Activated CD8-positive, alpha-beta memory T cell treated with anti-CD3 and anti-CD28 coated beads for 24 hours (primary cell): ENCODE measurements around the gene PDE4D.
"Not testable (repeated sequence)": the region's sequence is repeated elsewhere in the genome, so short reads cannot be mapped to it uniquely, and the experiment has no call there.

Experiments used
- DNase-seq: peaks from one replicate; pipeline ENCODE4 v3.0.0-alpha.2; 2020

PDE4D gene

DNA sequence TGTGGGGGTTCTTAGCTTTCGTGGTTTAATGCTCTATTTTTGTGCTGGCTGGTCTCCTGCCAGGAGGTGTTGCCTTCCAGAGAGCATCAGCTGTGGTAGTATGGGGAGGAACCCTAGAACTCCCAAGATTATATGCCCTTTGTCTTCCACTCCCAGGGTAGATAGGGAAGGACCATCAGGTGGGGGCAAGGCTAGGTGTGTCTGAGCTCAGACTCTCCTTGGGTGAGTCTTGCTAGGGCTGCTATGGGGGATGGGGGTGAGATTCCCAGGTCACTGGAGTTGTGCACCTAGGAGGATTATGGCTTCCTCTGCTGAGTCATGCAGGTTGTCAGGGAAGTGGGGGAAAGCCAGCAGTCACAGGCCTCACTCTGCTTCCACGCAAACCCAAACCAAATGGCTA is 584.8 kb downstream of the PDE4D start:
- not testable (repeated sequence) for DNase-seq

DNA sequence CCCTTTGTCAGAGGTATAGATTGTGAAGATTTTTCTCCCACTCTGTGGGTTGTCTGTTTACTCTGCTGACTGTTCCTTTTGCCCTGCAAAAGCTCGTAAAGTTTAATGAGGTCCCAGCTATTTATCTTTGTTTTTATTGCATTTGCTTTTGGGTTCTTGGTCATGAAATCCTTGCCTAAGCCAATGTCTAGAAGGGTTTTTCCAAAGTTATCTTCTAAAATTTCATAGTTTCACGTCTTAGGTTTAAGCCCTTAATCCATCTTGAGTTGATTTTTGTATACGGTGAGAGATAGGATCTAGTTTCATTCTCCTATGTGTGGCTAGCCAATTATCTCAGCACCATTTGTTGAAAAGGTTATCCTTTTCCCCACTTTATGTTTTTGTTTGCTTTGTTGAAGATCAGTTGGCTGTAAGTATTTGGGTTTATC is 590.2 kb downstream of the PDE4D start:
- not testable (repeated sequence) for DNase-seq

DNA sequence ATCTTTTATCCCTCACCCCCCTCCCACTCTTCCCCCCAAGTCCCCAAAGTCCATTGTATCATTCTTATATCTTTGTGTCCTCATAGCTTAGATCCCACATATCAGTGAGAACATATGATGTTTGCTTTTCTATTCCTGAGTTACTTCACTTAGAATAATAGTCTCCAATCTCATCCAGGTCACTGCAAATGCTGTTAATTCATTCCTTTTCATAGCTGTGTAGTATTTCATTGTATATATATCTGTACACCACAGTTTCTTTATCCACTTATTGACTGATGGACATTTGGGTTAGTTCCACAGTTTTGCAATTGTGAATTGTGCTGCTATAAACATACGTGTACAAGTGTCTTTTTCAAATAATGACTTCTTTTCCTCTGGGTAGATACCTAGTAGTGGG is 591.0 kb downstream of the PDE4D start:
- DNase-seq: not testable (repeated sequence)

DNA sequence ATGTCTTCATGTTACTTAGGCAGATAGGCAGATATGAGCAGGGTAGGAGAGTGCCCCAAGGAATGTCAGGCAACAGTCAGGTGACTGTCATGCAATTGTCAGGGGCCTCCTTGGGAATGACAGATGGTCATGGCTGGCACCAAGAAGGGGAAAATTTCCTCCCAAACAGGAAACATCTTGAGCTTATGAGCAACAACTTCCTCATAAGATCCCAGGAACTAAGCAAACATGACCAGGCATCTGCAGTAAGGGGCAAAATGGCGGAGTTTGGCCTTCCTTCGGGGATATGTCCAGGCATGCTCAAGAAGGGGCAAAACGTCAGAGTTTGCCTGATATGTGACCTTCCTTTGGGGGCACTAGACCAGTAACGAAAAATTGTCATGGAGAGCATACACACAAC is 591.8 kb downstream of the PDE4D start:
- no peak for DNase-seq

DNA sequence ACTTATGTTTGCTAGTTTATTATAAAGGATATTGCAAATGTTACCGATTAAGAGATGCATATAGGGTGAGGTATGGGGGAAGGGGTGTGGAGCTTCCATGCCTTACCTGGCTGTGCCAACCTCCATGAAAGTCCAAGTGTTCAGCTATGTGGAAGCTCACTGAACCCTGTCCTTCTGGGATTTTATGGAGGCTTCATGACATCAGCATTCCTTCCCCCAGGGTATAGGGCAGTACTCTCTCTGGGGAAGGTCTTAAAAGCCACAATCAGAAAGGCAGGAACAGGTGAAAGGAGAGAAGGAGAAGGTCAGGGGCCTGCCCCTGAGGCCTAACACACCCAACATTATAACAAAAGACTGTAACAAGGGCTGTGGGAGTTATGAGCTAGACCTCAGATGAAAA is 592.6 kb downstream of the PDE4D start:
- DNase-seq: no peak

DNA sequence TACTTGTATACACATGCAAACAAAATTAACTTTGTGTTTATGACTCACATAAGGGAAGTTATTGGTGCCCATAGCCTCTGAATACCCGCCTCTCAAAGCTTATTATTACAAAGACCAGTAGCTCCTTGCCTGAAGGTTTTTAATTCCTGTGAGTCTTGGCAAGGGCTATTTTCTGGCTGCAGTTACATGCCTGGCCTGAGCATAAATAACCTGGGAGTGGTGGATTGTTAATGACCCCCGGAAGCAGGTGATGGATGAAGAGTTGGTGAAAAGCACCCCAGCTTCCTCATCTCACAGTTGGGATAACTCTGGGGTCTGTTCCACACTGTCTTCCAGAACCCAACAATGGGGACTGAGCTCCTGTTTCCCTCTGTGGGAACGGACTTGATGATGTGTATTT is 594.5 kb downstream of the PDE4D start:
- DNase-seq: no peak

DNA sequence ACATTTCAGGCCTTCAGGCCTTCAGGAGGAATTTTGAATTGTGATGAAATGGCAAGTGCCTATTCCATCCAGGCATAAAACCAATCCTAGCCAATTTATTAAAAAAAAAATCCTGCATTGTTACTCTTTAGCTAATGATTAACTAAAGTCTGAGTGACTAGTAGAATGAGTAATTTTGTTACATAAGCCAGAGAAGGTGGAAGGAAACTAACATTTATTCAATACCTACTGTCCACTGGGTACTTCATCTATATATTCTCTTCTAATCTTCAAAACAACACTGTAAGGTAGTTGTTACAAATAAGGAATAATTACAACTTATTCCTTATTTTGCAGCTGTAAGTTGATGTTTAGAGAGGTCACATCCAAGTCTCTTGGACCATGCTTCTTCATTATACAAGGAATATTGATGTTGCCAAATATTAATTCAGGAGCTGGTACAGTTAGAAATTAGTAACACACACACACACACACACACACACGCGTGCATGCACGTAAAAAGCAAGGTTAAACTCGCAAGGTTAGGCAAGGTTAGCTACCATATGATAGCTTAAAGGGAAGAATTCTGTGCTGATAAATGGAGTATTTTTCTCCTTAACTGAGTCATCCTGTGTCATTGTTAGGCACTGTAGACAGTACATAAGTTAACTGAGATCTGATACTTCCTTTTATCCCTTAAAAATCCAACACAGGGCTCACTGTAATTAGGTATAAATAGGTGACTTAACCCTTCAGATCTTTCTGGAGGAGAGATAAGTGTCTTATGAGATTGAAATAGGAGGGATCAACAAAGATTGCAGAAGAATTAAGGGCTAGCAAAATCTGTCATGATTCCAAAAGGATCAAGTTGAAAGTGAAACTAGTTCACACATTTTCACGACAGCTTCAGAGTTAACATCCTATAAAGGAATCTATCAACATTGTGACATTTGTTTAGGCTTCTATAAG is 596.9 kb downstream of the PDE4D start:
- no peak for DNase-seq

DNA sequence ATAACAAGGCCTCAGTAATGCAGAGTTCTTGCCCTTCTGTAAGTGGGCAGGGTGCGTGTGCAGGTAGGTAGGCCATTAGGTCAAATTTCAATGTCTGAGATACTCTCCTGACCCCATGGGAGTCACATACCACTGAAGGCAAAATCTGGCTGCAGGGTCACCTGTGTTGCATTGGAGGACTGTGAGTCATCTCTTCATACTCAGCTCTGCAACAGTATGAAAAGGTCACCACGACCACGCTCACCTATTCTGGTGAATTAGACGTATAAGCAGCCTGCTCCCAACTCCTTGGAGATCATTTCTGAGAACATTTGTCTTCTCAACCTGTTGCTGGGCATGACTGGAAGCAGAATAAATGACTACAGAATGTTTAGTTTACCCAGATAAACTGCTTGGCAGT is 599.8 kb downstream of the PDE4D start:
- no peak for DNase-seq

DNA sequence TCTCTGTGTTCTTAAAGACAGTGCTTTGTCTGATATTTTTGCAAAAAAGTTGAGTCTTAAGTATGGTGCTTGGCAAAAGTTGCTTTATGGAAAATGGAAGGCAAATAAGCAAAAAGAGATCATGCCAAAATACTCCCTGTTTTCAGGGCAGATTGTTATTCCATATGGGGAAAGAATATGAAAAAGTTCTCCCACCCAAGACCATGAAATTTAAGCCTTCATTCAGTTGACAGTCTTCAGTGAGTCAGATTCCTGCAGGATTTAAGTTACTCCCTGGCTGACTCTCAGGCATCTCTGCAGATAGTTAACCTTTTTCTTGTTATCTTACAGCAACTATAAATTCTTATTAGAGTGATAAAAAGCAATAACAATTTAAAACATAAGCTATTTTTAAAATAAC is 601.6 kb downstream of the PDE4D start:
- DNase-seq: no peak

DNA sequence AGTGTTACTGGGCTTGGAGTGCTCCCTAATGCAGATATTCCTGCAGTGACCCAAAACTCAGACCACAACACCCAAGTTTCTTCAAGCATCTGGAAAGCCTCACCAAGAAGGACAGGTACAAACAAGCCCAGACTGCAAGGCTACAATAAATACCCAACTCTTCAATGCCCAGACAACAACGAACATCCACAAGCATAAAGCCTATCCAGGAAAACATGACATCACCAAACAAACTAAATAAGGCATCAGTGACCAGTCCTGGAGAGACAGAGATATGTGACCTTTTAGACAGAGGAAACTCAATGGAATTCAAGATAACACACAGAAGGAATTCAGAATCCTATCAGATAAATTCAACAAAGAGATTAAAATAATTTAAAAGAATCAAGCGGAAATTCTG is 605.6 kb downstream of the PDE4D start:
- DNase-seq: no peak

DNA sequence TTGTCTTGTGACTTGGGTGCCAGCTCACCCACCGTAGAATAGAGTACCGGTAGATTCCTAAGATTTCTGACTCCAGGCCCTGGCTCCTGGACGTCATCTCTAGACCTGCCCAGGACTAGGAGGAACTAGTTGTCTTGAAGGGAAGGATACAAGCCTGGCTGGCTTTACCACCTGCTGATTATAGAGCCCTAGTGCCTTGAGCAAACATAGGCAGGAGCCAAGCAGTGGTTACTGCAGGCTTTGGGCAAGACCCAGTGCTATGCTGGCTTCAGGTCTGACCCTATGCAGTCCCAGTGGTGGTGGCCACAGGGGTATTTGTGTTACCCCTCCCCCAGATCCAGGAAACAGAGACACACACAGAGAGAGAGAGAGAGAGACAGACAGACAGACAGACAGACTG is 606.2 kb downstream of the PDE4D start:
- no peak for DNase-seq

DNA sequence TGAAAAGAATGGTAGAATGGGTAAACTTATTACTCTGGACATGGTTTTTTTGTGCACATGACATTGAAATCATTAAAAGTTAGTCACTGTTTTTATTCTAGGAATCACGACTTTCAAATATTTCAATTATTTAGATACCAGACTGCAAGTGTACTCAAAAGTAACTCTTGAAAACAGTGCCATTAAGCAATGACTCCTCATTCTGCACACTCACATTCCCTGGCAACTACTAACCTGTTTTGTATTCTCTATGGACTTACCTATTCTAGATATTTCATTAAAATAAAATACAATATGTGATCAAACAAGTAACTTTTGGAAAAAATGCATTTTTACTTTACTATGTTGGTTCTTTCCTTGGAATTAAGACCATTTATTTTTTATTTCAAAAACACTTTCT is 607.0 kb downstream of the PDE4D start:
- DNase-seq: no peak

DNA sequence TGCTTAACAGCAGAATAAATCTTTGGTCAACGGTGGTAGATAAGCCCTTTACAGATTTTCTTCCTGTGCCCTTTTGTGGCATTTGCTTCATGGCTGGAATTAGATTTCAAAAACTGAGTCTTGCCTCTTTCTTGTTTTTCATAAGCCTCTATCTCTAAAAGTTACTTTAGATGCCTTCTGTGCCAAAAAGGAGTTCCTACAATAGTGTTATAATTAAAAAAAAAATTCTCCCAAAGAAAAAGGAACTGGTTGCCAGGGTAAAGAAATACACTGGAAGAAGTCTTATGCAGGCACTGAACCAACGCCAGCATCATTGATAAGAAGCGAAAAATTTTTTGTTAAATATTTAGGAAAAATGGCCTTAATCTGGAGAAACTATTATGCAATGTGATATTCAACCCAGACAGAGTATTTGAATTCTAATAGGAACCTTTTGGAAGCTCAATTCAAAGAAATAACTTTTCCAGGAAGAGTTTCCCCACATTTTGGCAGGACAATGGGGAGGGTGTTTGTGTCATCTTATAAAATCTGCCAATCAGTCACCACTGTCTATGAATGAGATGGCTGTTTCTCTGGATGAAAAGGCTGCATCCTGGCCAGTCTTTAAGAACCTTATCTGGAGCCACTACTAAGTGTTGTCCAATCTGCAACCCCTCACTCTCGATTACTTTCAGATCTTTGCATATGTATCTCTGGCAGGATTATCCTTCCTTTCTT is 608.1 kb downstream of the PDE4D start:
- DNase-seq: no peak

DNA sequence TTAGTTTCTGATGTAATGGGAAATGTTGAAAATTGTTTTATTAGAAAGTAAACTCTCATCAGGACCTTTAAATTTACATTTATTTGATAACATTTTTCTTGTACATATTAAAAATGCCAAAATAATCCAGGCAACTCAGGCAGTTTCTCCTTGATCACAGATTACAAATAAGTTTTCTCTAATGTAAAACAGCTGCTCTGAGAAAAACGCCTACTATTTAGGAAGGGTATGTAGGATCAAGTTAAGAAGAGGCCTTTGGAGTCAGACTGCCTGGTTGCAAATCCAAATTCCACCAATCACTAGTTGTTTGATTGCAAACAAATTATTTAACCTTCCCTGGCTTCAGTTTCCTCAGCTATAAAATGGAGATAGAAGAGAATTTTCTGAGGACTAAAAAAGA is 610.8 kb downstream of the PDE4D start:
- no peak for DNase-seq

DNA sequence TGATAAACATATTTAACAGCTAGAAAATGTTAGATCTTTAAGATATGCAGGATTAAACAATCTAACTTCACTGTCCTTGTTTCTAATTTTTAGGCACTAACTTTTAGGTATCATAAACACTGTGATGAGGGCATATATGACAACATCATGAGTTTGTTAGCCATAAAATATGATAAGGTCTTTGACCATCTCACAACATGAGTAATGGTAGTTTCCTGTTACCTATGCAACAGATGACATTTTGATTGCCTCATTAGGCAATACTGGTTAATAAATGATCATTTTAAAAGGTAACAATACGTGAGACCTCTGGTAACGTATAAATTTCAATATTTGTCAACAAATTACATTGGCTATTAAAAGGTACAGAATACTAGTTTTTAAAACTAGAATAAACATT is 613.5 kb downstream of the PDE4D start:
- no peak for DNase-seq

DNA sequence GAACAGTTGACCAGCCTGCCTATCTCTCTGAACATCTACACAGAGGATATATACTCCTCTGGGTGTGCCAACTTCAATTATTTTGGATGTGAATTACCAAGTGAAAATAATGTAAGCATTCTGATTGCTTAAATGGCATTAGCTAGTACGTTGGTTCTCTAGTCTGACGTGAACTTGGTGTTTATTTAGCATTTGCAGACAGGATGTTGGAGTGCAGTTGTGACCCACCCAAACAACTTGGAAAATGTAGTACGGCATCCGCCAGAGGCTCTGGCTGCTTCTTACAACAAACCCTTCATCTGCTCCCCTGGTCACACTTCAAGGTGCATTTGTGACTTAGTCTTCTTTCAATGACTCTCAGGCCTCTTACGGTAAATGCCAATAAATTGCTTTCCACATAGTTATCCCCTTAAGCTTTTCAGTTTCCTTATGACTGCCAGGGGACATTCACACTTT is 616.6 kb downstream of the PDE4D start:
- DNase-seq: no peak

DNA sequence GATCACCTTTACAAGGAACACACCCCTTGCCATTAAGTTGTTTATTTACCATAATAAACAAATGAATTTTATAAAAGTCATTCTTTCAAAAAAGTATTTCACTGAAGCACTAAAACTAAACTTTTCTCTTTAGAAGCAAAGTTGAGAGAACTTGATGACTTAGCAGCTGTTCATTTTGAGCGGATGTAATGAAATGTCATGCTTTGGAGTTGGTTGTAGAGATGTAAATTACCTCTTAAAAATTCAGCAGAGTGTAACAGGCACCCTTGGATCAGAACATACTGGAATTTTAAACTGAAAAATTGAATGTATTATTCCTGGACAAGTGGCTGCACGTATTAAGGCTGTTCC is 617.2 kb downstream of the PDE4D start:
- DNase-seq: no peak

DNA sequence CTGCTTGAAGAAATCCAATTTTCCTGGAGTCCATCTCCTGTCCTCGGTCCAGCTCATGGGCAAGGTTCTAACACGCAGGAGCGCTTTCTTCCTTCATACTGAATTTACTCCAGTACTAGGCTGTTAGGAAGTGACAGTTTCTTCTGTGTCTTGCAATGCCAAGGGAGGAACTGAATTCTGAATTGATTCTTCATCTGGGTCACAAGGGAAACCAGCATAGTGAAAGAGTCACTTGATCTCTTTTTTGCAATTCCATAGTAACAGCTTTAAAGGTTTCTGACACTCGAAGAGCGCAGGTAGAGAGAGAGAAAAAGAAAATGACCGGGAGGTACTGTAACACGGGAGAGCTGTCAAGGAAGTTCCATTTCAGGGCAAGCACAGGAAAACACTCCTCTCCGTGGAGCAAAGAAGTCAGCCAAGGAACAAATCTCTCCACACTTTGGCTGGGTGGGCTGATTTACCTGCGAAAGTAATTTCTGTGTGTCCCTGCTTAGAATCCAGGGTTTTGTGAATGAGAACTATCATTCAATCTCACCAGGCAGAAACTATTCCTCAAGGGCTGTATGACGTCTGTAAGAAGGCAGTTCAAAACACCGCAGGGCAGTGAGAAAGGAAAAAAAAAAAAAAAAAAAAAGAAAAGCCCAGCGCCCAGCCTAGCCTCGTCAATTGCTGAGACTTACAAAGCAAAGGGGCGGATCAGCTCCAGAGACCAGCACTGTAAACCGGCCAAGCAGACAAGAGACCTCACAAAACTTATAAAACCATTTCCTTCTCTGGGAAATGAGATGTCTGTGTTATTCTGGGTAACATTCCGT is 617.8 kb downstream of the PDE4D start:
- DNase-seq: no peak

DNA sequence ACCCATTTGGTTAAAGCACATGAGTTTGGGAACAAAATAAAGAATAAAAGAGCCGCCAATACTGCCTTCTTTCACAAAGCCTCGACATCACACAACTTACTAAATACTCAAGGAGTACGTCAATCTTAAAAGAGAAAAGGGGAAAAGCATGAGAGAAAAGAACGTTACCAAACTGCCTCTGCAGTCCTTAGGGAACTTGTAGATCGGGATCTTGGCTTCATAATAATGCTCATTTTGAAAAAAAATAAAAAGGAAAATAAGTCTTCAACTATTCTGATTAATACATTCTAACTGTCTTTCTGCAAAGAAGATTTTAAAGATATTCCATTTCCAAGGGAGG is 618.4 kb downstream of the PDE4D start:
- no peak for DNase-seq

DNA sequence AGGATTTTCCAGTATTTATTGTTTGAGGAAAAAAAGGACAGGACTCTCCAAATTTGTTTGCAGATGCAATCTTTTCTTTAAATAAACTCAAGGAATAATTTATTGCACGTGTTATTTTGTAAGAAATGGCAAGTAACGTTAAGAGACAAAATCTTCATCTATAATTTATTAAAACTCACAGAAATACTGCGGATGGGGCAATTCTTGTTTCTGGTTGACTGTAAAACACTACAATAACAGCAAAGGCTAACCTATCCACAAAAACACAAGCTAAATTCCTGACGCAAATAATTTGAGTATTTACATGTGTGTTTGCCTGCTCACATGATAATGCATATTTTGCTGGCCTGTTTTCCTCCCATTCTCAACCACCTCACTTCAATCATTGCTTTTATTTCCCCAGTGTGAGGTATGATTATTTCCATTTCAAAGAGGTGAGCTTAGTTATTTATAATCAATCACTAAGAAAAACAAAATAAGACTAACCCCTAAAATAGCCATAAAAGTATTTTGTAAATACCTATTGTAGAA is 619.4 kb downstream of the PDE4D start:
- DNase-seq: no peak

DNA sequence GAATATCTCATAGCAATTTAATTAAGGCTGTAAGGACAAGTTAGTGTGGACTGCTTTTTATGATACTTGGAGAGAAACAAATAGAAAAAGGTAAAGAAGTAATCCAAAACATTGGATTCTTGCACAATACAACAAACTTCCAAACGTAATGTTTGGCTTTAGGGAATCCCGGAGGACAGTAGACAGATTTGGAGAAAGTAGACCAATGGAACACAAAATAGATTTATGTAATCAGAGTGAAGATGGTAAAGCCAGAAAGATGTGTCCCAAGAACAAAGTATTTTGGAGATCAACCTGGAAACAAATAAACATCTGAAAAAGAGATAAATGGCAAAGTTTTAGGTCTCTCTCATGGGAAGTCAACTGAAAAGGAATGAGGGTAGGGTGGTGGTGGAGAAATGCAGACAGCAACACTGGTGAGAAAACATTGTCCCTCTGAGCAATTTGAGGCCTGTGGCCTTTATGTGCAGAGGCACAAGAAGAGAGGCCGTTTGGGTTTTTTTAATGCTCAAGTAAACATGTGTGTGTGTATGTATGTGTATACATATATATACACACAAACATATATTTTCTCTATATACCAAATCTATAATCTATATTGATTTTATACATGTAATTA is 620.6 kb downstream of the PDE4D start:
- DNase-seq: no peak

DNA sequence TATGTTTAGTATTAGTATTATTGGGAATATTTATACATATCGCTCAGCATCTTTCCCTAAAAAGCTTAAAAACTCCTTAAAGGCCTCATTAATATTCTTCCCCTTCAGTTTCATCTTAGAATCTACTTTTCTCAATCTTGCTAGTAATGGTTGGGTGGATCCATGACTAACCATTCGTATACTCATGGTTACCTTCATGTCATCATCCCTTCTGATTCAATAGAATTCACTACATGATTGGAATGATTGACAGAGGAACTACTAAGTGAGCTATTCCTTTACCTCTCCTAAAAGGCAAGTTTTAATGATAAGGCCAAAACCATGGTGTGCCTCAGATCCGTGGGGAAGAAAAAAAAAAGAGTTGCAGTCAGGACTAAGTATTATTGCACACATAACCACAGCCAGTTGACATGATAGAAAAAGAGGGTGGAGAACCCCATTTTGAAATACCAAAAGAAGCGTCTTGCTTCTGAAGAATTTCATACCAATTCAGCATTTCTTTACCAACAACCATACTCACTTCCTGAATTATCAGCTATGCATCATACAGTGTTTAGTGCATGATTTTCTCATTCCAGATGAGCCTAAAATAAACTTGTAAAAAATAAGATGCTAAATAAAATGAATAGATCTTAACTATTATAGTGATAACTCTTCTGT is 624.6 kb downstream of the PDE4D start:
- no peak for DNase-seq
